GM18867 (cell line): Measurements from ENCODE around the gene CAPN10.
A peak's percentile ranks its signal among the peaks of the same experiment; 100 is the strongest.
"Not testable (repeated sequence)": the region's sequence is repeated elsewhere in the genome, so short reads cannot be mapped to it uniquely, and the experiment has no call there.

Experiments
- ATAC-seq: cut with Tn5 transposase; IDR thresholded peaks from one replicate; pipeline ENCODE4 v1.9.1; 2021; ENCODE audit warnings: mild to moderate bottlenecking, moderate library complexity; ENCODE audit not compliant: unreplicated experiment

Gene CAPN10

DNA sequence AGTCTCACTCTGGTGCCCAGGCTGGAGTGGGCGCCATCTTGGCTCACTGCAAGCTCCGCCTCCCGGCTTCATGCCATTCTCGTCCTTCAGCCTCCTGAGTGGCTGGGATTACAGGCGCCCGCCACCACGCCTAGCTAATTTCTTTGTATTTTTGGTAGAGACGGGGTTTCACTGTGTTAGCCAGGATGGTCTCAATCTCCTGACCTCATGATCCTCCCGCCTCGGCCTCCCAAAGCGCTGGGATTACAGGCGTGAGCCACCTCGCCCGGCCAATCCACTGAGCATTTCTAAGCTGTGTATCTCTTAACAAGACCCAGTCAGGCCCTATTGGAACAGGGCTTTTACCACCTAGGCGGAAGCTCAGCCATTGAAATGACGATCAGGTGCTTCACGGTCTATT is 23.3 kb upstream of the CAPN10 start:
- not testable (repeated sequence) for ATAC-seq

DNA sequence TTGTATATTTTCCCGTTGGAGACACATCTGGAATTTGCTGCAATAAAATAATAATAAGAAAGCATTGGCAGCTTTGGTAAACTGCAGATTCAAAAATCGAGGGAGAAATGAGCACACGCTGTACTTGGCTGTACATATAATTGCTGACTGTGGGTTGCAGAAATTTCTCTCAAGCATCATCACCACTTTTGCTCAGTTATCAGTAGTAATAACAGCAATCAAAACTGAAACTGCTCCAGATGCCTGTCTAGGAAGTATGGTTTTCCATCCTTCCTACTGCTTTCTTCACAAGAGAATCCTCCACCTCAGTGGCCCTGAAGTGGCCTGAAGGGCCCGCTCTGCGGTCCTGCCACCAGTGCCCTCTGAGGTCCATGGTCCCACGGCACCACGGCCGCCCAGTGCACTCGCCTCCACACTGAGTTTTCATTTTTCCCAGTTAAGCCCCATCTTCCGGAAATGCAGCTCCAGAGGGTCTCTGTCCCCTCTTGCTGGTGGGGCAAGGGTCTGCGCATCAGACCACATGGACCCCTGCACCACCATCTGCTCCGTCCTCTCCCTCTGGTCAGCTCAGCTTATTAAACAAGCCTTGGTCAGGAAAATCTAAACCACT is 22.5 kb upstream of the CAPN10 start:
- no peak for ATAC-seq

DNA sequence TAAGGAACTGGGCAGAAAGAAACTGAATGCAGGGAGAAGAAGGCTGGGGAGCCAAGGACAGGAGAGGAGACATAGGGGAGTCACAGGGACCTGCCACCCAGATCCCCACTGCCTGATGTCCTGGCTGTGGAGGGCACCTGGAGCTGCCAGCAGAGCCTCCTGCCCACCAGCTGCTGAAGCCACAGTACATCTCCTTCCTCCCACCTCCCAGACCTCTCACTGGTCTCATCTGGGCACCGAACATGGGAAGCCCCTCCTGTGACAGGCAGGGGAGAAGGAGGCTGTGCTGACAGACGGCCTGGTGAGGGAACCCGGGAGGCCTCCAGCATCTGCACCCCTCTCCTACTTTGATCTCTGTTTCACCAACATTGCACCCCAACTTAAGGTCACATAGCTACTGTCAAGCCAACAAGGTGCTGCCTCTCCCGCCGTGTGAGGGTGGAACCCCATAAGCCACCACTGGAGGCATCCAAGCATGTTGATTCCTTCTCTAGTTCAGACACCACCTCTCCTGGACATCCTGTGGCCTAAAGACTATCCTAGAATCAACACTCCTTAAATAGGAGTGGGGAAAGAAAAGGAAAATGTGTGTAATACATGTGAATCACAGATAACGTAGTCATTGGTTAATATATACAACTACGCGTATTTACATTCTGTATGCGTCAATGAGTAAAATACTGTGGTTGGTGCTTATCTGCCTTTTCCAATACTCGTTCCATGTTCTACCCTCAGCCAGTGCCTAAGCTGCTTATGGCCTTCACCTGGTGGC is 21.8 kb upstream of the CAPN10 start:
- ATAC-seq: no peak

DNA sequence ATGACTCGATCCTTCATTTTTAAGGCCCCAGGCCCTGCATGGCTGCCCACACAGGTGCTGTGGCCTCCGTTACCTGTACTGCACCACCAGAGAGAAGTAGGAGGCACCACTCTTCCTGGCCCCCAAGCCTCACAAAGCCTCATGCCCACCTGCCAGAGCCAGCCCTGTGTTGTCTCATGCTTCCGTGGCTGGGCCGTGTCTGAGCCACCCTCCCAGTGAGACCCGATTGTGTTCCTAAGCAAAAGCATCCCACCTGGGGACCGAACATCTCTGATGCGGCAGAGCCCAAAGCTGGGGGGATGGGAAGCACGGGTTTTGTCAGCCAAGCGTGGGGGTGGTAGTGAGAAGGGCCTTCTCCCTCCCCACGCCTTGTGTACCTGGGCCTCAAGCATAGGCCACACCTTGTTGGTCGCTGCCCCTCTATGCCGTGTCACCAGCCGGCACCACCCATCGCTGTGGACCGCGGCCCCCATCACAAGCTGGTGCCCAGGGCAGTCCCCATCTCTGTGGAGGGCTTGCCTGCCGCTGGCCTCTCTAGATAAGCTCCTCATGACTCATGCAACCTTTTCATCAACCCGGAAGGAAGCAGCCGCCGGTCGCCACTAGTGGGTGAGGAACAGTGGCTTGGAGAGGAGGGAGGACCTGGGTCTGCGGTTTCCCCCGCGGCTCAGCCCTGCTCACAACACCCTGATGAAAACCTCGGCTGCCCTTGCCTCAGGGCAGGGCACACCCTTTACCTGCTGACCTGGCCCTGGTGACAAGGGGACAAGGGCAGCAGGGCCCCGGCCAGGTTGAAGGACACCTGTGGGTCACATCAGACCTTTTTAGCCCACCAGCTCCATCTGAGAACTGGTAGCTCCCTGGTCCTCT is 21.0 kb upstream of the CAPN10 start:
- peak; percentile 32 for ATAC-seq

DNA sequence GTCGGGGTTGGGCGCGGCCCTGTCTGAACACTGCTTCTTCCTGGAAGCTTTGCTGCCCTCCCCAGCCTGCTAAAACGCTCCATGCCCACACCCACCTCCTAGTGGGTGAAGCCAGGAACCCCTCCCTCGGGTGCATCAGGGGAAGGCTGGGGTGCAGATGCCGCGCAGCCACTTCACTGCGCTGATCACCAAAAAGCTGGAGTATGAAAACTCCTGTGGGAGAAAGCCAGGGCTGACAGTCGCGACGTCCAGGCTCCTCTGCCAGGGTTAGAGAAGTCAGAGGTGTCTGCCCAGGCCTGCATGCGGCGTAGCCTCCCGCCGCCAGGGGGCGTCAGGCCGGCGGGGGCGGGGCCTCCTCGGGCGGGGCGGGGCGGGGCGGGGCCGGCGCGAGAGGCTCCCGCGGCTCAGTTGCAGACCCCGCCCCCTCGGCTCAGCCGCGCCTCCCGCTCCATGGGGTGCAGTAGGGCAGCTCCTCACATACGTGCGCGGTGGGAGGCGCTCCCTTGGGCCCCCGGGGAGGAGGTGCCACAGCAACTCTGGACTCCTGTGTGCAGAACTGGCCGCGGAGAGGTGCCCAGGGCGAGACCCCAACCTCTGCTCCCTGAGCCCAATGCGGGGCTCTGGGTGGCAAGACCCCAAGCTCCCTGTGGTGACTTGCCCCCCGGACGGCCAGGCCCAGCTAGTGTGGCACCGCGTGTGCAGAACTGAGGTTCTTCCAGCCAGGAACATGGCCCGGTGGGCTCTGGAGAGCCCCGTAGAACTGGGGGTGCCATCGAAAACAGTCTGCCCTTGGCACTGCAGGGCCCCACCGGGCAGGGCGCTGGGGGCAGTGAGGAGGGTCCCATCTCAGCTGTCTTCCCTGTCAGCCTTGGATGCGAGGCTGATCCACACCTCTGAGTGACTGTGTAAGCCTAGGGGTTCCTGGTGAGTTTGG is 20.1 kb upstream of the CAPN10 start:
- peak; percentile 45 for ATAC-seq

DNA sequence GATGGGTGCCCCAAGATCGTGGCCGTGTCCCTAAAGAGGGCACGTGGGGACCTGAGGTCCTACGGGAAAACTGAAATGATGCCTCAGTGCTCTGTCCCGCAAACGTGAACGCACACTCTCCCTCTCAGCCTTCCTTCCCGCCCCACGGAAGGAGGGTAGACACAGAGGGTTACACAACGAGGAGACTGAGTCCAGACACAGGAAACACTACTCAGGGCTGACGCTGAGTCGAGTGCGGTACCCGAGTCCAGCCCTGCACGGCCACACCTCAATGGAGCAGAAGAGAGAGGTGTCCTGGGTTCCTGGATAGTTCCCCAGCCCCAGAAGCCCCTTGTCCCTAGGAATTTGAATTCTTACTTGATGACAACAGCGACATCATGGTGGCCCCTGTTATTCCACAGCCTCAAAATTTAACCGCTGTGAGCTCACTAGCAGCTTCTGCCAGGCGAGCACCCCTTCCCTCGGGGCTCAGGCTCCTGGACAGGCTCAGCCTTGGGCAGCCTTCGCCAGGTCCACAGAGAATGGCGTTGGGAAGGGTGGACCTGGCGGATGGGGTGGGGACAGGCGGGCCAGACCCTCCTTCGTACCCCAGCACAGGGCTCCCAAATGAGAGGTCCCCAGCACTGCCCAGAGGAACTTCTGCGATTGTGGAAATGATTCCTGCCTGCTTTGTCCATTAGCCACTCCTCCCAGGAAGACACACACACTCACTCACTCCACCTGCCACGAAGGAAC is 19.2 kb upstream of the CAPN10 start:
- ATAC-seq: no peak

DNA sequence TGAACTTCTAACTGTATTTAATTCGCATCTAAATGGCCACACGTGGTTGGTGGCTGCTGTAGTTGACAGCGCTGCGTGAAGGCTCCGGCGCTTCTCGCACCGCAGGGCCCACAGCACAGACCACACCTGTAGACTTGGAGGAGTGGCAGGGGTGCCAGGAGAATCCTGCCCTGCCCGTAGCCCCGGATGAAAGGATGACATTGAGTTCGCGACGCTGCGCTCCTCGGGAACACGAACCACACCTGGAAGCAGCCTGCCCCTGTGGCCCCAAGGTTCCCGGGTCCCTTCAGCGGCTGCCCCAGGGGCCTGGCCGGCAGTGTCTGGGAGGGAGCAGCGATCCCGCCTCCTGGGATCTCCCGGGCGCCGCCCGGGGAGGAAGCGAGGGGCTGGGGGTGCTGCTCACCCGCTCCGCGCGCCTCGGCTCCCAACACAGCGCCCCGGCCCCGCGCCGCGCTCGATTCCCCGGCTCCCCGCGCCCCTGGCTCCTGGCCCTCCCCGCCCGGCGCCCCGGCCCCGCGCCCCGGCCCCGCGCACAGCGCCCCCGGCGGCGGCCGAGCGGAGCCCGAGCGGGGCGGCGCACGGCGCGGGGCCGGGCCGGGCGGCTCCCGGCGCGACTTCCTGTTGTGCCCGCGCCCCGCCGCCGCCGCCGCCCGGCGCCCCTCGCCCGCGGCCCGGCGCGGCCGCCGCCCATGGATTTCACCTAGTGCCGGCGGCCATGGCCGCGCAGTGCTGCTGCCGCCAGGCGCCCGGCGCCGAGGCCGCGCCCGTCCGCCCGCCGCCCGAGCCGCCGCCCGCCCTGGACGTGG is 18.5 kb upstream of the CAPN10 start, which contains the start of gene RNPEPL1:
TSS of gene RNPEPL1 (plus strand) at position 613 of the 806 bp plus-strand sequence. CDS start at position 716, 103 bp downstream.
- ATAC-seq: peak; percentile 32

DNA sequence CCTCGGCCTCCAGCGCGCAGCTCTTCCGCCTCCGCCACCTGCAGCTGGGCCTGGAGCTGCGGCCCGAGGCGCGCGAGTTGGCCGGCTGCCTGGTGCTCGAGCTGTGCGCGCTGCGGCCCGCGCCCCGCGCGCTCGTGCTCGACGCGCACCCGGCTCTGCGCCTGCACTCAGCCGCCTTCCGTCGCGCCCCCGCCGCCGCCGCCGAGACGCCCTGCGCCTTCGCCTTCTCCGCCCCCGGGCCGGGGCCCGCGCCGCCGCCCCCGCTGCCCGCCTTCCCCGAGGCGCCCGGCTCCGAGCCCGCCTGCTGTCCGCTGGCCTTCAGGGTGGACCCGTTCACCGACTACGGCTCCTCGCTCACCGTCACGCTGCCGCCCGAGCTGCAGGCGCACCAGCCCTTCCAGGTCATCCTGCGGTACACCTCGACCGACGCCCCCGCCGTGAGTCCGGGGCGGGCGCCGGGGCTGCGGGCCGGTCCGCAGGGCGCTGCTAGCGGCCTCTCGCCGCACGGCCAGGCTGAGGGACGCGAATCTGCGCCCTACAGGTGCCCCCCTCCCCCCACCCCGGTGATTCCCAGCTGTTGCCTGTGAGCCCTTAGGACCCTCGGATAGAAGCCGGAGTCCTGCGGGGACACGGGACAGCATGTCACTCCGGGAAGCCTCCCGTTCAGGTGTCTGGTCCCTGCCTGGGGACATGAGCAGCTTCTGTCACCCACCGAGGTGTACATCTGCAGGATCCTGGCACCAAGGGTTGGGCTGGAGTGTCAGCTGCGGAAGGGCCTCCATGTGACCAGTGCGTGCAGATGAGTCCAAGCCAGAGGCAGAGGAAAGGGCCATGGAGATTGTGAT is 17.6 kb upstream of the CAPN10 start:
- ATAC-seq: peak; percentile 19

DNA sequence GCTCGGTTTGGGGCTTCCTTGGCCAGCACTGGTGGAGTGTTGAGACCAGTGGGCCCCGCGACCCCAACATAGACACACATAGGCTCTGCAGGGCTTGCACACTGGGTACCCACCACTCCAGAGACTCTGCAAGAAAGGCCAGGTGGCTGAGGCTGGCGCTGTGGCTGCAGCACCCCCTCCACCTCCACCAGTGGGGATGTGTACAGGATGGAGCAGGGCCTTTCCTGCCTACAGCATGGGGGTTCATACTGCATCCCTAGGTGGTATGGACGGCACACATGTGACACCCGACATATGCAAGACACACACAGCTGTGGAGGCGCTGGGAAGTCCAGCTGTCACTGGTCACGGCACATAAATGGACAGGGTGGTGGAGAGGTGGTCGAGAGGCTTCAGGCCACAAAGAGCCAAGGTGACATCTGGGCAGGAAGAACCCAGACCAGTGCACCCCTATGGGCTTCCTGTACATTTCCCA is 17.0 kb upstream of the CAPN10 start:
- ATAC-seq: no peak

DNA sequence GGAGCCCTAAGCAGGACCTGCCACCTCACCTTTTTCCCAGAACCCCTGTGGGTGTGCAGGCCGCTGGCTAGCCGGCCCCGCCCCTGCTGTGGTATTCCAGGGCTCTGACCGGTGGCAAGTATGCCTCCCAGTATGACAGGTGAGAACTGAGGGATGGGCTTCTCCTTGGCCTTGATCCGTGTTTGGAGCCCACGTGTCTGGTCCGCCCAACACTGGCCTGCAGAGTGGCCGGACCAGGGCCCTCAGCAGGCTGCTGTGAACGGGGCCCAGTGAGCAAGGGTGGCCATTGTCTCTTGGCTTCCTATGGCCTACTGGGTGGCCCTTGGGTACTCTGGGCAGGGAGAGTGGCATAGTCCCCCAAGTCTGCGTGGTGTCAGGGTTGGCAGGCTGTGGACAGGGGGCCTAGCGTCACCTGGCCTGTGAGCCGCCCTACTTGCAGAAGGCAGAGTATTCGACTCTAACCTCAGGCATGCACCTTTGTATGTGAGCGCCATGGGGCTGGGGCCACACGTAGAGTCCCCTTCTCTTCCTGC is 16.5 kb upstream of the CAPN10 start:
- ATAC-seq: no peak

DNA sequence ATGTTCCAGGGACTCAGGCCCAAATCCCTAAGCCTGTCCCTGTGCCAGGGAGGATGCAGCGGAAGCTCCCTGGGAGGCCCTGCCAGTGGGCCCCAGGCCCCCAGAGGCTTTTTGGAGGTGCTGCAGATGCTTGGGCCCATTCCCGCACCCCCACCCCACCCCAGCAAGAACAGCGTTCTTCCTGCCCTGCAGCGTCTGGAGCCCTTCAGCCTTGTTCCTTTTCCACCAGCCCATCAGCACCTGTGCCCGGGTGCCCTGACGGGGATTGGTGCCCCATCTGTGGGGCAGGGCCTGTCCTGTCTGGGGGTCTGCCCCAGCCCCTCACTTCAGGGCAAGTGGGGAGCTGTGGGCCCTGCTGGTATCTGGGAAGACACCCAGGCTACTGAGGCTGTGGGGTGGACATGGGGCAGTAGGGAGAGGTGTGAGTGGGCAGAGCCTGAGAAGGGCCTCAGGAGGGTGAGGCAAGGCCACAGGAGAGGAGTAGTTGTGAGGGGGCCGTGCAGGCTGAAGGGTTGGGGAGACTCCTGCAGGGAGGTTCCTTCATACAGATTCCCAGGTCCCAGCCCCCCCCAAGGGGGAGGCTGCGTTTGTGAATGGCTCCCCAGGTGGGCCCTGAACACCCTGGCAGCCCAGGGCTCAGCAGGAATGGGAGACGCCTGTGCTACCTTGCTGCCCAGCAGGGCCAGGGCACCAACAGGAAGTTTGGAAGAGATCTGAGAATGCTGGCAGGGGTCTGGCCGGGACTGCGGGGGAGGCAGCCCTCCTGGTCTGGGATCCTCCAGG is 15.8 kb upstream of the CAPN10 start:
- ATAC-seq: no peak

DNA sequence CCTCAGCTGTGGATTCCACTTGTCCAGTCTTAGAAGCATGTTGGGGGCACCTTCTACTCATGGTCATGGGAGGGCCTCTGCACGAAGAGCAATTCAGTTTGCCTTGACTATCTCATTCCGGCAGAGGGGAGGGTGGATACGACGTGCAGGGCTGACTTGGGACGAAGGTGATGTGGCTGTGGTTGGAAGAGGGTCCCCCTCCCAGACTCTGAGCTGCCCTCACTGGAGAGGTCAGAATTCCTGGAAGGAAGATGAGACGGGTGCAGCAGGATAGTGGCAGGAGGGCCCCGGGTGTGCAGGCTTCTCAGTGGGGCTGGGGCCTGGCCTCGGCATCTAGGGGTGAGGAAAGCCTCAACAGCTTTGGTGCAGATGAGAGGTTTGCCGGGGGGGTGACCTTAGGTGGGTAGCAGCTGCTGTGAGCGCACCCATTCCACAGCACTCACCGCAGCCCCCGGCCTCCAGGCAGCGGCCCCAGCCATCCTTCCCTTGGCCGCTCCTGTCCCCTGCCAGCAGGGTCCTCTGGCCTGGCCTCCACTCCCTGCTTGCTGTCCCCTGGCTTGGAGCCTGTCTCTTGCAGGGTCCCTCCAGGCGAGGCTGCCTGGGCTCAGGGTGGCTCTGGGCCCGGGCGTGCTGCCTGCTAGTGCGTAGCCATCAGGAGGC is 15.1 kb upstream of the CAPN10 start:
- no peak for ATAC-seq

DNA sequence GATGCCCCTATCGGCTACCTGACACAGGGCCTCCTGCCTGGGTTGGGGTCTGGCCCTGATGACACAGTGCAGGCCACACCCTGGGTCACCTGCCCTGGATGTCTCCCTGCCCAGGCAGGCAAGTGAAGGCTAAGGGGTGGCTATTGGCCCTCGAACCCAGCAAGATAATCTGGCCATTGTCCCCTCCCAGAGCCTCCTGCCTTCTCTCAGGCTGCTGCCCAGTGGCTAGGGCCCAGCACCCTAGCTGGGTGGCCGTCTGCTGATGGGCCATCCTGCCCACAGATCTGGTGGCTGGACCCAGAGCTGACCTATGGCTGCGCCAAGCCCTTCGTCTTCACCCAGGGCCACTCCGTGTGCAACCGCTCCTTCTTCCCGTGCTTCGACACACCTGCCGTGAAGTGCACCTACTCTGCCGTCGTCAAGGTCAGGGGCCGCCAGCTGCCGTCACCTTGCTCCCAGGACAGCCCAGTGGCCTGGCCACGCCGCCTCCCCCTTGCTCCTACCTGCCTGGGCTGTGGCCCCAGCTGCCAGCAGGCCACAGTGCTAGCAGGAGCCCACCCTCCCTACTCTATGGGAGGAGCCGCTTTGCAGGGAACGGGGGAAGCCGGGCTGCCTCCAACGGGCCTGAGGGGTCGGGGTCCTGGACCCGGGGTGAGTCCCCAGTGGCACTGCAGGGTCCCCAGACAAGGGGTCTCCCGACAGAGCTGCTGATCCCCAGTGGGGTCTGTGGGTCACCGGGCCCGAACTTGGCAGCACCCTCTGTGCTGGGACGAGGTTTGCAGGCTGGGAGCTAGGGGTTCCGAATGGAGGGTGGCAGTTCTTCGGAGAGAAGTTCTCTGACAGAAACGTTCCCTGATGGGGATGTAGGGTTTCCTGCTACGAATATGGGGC is 14.1 kb upstream of the CAPN10 start:
- no peak for ATAC-seq

DNA sequence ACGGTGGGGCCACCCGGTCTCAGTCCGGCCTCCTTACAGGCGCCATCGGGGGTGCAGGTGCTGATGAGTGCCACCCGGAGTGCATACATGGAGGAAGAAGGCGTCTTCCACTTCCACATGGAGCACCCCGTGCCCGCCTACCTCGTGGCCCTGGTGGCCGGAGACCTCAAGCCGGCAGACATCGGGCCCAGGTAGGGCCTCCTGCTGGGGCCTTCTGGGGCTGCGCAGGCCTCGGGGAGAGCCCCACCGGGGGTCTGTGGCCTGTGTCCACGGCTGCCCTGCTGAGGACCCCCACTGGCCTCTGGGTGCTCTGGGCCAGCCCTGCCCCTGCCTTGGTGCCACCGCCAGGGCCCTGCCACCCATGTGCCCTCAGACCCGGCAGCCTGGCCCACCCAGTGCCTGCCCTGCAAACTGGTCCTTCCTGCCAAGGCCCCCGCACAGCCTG is 13.4 kb upstream of the CAPN10 start:
- no peak for ATAC-seq
